Activated CD4-positive, alpha-beta T cell treated with anti-CD3 and anti-CD28 coated beads, Interleukin-2, amount 10 ng/mL, durations not matched to agents 7 days and 5 days (primary cell): ENCODE measurements around the gene PREX1. TPM values are rescaled to one million over a fixed set of nuclear protein-coding genes. Genes with fewer than 3 reads are reported as not detected.

Experiments used
- CTCF ChIA-PET: fragments of 350-600 bp; sonication (Branson Sonifier 250); formaldehyde crosslinking; loops from one replicate; lab custom pipeline; 2021; ENCODE audit warnings: antibody characterized with exemption; lab: Charles Lee
- POLR2A ChIA-PET: fragments of 350-600 bp; sonication (Branson Sonifier 250); formaldehyde crosslinking; loops from one replicate; lab custom pipeline; 2021; ENCODE audit warnings: antibody characterized with exemption; lab: Charles Lee
- DNase-seq: peaks from one replicate; pipeline ENCODE4 v3.0.0-alpha.2; 2020
- H3K27ac Mint-ChIP-seq: one replicate; pipeline ENCODE4 v1.8.0; 2021; ENCODE audit warnings: mild to moderate bottlenecking, moderate library complexity, mixed read lengths
- H3K27me3 Mint-ChIP-seq: one replicate; pipeline ENCODE4 v1.8.0; 2021; ENCODE audit warnings: mixed read lengths
- H3K36me3 Mint-ChIP-seq: one replicate; pipeline ENCODE4 v1.8.0; 2021; ENCODE audit warnings: low read depth, mixed read lengths
- H3K4me1 Mint-ChIP-seq: one replicate; pipeline ENCODE4 v1.8.0; 2021; ENCODE audit warnings: mixed read lengths
- H3K4me3 Mint-ChIP-seq: one replicate; pipeline ENCODE4 v1.8.0; 2021; ENCODE audit warnings: mild to moderate bottlenecking, moderate library complexity, mixed read lengths
- H3K9me3 Mint-ChIP-seq: one replicate; pipeline ENCODE4 v1.8.0; 2021; ENCODE audit warnings: mixed read lengths
- total RNA-seq, 2 experiments: library from RNA; stranded (reverse); gene quantifications; one replicate each; pipeline ENCODE4 v1.2.3, GENCODE V29; 2021

Gene PREX1
- total RNA-seq, 2 experiments from 2014 or later, result 81.0 to 86.1 TPM

DNA sequence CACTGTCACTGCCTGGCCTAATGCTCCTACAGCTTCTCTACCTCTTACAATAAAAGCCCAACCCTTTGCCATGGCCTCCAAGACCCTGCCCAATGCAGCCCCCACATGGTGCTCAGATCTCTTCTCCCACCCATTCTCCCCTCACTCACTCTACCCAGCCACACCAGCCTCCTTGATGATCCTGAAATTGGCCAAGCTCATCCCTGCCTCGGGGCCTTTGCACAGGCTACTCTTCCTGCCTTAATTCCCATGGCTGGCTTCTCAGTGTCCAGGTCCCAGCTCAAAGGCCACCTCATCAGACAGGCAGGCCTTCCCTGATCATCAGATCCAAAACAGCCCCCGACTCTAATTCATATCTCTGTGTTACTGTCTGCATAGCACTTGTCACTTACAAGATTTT is 25.6 kb downstream of the PREX1 start:
- Mint-ChIP-seq H3K4me1 (peaks cover 26% of the 10 kb centered on the region), H3K9me3 (peaks cover 8% of the 10 kb centered on the region), H3K36me3 (peaks cover 31% of the 10 kb centered on the region), H3K27ac (no peak overlapping the region), H3K27me3 (no peaks in the 10 kb centered on the region), H3K4me3 (no peak overlapping the region)
- no peak for DNase-seq
- POLR2A ChIA-PET, result no interaction called here
- CTCF ChIA-PET, result interaction anchor here (0.6 to 1.5 kb wide), 3 partner anchors 12 to 1016 kb away, joined by 3 to 4 read pairs (median 3); no protein-coding TSS in a partner anchor

DNA sequence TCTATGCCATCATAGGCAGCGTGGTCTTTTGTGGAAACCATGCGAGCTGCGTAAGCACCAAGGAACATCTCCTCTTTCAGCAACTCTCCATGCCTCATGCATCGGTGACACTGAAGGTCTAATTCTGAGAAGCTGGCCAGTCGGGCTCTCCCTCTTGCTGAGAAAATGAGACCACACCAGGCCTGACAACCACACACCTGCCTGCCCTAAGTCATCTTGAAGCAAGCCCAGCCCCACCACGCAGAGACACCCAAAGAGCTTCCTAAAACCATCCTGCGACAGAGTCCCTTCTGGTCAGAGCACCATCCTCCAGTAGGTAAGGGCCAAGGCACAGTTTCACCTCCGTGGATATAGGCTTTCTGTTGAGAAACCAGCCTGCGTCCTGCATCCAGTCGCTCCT is 26.6 kb downstream of the PREX1 start:
- H3K27me3 Mint-ChIP-seq, result no peaks in the 10 kb centered on the region
- peaks cover 26% of the 10 kb centered on the region for H3K4me1 Mint-ChIP-seq
- POLR2A ChIA-PET, result no interaction called here
- peaks cover 21% of the 10 kb centered on the region for H3K36me3 Mint-ChIP-seq
- H3K27ac Mint-ChIP-seq, result no peak overlapping the region
- CTCF ChIA-PET, result interaction anchor here (0.5 to 1.5 kb wide), 4 partner anchors 13 to 1470 kb away, joined by 3 to 4 read pairs (median 3); no protein-coding TSS in a partner anchor
- no peak overlapping the region for H3K4me3 Mint-ChIP-seq
- DNase-seq, result no peak
- no peaks in the 10 kb centered on the region for H3K9me3 Mint-ChIP-seq

DNA sequence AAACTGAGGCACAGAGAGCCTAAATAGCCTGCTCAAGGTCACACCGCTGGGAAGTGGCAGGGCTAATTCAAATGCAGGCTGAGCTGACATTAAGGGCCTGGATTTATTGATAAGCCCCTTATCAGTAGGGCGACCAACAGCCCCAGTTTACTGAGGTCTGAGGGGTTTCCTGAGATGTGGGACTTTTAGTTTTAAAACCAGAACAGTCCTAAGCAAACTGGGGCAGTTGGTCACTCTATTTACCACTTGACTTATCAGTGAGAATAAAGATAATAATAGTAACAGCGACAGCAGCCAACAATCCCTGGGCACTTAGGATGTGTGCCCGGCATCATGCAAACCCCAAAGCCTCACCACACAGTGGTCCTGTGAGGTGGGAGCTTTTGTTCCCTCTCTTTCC is 27.6 kb downstream of the PREX1 start:
- no peak overlapping the region for H3K27ac Mint-ChIP-seq
- peaks cover 31% of the 10 kb centered on the region for H3K4me1 Mint-ChIP-seq
- peaks cover 15% of the 10 kb centered on the region for H3K36me3 Mint-ChIP-seq
- no peak for DNase-seq
- ChIA-PET POLR2A (no interaction called here), CTCF (interaction anchor here (0.8 to 1.3 kb wide), 3 partner anchors 13 to 21 kb away, joined by 3 to 5 read pairs (median 3); no protein-coding TSS in a partner anchor)
- H3K9me3 Mint-ChIP-seq, result no peaks in the 10 kb centered on the region
- no peak overlapping the region for H3K4me3 Mint-ChIP-seq
- no peaks in the 10 kb centered on the region for H3K27me3 Mint-ChIP-seq

DNA sequence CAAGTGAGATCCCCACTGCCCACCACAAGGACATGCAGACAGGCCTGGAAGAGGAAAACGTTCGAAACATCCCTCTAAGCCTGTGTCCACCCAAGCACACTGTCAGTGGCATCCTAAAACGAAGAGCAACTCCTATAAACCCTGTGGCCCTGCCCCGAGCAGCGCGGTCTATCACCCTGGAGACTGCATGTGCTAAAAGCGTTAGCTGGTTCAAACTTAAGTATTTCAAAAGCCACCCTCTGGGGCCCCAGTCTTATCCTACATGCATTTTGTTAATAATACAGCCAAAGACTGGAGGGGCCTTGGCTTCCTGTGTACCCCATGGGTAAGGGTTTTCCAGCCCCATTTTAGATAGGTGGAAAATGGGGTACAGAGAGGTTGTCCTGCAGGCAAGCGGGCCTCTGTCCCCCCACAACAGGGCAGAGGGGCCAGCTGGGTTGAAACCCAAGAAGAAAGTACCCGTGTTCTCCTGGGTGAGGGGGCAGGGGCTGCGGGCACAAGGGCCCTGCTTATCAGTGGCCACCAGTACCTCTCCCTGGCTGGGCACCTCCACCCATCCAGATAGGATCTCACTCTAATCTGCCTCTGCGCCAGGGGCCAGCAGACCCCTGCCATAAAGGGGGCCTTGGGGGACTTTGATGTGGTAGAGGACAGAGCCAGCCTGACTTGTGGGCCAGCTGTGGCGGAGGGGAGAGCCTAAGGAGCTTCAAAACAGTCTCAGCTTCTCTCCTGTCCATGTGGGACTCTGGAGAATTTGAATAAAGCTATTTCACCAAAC is 28.3 kb downstream of the PREX1 start:
- no peaks in the 10 kb centered on the region for H3K27me3 Mint-ChIP-seq
- H3K4me3 Mint-ChIP-seq, result no peak overlapping the region
- CTCF ChIA-PET, result interaction anchor here (1.1 kb wide), 1 partner anchor 13 kb away, joined by 3 read pairs; no protein-coding TSS in a partner anchor
- DNase-seq, result no peak
- H3K27ac Mint-ChIP-seq, result no peak overlapping the region
- H3K9me3 Mint-ChIP-seq, result no peaks in the 10 kb centered on the region
- peaks cover 32% of the 10 kb centered on the region for H3K4me1 Mint-ChIP-seq
- H3K36me3 Mint-ChIP-seq, result peaks cover 11% of the 10 kb centered on the region
- POLR2A ChIA-PET, result no interaction called here

DNA sequence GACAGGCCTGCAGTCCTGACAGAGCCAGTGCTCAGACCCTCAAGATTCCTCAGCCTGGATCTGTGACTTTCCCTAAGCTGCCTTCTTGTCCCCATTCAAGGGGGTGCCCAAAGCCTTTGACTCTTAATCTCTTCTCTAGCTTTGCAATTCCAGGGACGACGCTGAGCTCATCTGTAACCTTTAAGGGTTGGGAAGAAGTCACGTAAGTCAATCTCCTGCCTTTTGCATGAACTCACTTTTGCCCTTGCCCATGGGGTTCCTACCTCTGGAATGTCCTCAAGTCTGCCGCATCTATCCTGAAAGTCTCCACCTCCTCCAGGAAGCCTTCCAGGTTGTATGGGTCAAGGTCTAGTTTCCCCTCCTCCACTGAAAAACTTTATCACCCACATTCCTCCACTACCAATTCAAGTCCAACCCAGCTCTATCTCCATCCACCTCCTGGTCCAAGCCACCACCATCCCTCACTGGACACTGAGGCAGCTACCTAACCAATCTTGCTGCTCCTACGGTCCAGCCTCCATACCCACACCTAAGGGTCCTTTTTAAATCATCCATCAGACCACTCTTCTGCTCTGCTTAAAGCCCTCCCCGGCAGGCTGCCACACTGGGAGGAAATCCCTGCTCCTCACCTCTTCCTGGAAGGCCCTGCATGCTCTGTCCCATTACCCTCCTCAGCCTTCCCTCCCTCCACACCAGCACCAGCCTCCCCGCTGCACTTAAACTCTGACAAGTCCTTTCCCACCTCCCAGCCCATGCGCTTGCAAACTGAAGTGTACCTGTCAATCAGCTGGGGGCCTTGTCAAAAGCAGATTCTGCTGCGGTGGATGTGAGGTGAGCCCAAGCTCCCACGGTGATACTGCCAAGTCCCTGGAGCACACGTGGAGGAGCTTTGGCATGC is 29.7 kb downstream of the PREX1 start:
- Mint-ChIP-seq H3K36me3 (peaks cover 3% of the 10 kb centered on the region), H3K4me3 (no peak overlapping the region), H3K4me1 (peaks cover 36% of the 10 kb centered on the region), H3K27me3 (no peaks in the 10 kb centered on the region), H3K27ac (no peak overlapping the region), H3K9me3 (no peaks in the 10 kb centered on the region)
- POLR2A ChIA-PET, result no interaction called here
- CTCF ChIA-PET, result interaction anchor here (1.1 to 1.3 kb wide), 3 partner anchors 8 to 31 kb away, joined by 3 to 5 read pairs (median 4); no protein-coding TSS in a partner anchor
- DNase-seq, result no peak

DNA sequence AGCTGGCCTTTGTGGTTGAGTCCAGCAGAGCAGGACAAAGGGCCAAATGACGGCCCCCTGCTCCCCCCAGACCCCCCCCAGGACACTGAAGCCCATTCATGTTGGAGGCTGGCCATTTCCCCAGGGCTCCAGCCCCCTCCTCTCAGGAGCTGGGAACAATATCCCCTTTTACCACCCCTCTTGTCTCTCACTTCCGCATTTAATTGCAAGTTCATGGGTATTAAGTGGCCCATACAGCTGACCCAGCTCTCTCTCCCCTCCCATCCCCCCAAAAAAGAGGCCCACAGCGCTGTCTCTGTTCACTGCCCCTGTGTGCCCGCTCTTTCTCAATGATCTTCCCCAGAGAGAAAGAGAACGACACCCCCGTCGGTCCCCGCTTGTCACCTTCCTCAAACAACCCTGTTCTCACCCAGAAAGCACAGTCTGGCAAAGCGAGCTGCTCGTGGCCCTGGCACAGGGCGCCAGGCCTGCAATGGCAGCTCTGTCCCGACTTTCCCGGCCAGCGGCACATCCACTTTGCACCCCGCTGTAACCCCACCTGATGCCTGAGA is 30.4 kb downstream of the PREX1 start:
- H3K27ac Mint-ChIP-seq, result no peak overlapping the region
- peaks cover 31% of the 10 kb centered on the region for H3K4me1 Mint-ChIP-seq
- ChIA-PET POLR2A (no interaction called here), CTCF (interaction anchor here (1.1 to 1.3 kb wide), 3 partner anchors 9 to 30 kb away, joined by 3 to 5 read pairs (median 4); no protein-coding TSS in a partner anchor)
- H3K9me3 Mint-ChIP-seq, result no peaks in the 10 kb centered on the region
- no peaks in the 10 kb centered on the region for H3K36me3 Mint-ChIP-seq
- H3K4me3 Mint-ChIP-seq, result no peak overlapping the region
- DNase-seq, result no peak
- H3K27me3 Mint-ChIP-seq, result no peaks in the 10 kb centered on the region

DNA sequence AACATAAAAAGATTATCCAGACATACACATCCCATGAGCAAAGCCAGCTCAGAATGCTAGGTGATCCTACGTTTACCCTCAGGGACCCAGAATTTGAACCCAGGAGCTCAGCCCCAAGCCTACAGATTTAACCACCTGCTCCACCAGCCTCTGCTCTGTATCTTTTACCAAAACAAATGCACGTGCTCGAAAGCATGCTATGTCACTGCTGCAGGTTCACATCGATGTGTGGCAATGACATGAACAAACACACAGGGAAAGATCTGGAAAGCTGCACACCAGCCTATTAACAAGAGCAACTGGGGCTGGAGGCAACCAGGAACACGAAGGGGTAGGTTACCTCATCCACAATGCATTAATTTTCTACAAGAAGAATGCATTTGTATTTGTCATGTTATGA is 32.1 kb downstream of the PREX1 start:
- DNase-seq, result no peak
- Mint-ChIP-seq H3K9me3 (no peaks in the 10 kb centered on the region), H3K4me1 (peaks cover 29% of the 10 kb centered on the region), H3K4me3 (no peak overlapping the region), H3K27me3 (no peaks in the 10 kb centered on the region), H3K36me3 (no peaks in the 10 kb centered on the region), H3K27ac (no peak overlapping the region)
- POLR2A ChIA-PET, result no interaction called here
- CTCF ChIA-PET, result no interaction called here

DNA sequence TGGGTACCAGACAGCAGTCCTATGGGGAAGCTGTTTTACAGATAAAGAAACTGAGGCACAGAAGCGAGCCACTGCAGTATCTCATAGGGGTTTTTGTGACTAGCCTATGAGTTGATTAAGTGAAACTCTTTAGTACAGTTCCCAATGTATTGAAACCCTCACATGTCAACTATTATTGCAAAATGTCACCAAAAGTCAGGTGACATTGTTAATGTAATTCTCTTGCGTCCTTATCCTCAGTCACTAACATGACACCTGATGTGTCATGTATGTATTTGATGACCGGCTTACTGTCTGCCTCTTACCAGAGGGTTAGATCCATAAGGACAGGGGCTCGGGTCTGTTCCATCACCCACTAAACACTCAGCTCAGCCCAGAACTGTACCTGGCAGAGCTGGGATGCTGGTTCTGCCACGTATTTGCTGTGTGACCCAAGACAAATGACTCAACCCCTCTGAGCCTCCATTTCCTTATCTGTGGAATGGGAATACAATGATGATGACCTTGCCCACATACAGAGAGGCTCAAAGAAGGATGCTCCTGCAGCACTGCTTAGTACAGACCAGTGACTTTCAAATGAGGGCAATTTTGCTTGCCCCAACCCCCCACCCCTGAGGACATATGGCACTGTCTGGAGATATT is 32.9 kb downstream of the PREX1 start:
- H3K4me1 Mint-ChIP-seq, result peaks cover 37% of the 10 kb centered on the region
- peaks cover 3% of the 10 kb centered on the region for H3K36me3 Mint-ChIP-seq
- DNase-seq, result no peak
- ChIA-PET CTCF (interaction anchor here (0.6 kb wide), 1 partner anchor 1478 kb away, joined by 3 read pairs; no protein-coding TSS in a partner anchor), POLR2A (no interaction called here)
- no peak overlapping the region for H3K4me3 Mint-ChIP-seq
- no peak overlapping the region for H3K27ac Mint-ChIP-seq
- no peaks in the 10 kb centered on the region for H3K9me3 Mint-ChIP-seq
- H3K27me3 Mint-ChIP-seq, result no peaks in the 10 kb centered on the region

DNA sequence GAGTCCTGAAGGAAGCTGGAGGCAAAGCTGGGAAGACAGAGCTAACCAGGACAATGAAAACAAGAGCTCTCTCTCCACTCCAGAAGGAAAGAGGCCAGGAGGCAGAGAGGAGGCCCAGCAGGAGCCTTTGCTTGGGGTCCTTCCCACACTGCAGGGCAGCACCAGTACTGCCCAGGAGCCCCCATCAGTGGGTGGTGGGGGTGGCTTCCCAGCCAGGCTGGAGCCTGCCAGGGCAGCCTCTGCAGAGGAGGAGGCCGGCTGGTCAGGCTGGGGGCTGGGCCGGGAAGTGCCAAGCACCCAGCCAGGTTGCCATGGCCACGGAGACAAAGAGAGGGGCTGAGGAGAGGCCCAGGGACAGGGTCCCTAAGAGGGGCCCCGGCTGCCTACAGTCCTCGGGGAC is 33.4 kb downstream of the PREX1 start:
- ChIA-PET POLR2A (no interaction called here), CTCF (interaction anchor here (0.6 kb wide), 1 partner anchor 1478 kb away, joined by 3 read pairs; no protein-coding TSS in a partner anchor)
- no peaks in the 10 kb centered on the region for H3K9me3 Mint-ChIP-seq
- H3K27ac Mint-ChIP-seq, result no peak overlapping the region
- peaks cover 43% of the 10 kb centered on the region for H3K4me1 Mint-ChIP-seq
- no peak overlapping the region for H3K4me3 Mint-ChIP-seq
- no peaks in the 10 kb centered on the region for H3K27me3 Mint-ChIP-seq
- DNase-seq, result no peak
- peaks cover 8% of the 10 kb centered on the region for H3K36me3 Mint-ChIP-seq

DNA sequence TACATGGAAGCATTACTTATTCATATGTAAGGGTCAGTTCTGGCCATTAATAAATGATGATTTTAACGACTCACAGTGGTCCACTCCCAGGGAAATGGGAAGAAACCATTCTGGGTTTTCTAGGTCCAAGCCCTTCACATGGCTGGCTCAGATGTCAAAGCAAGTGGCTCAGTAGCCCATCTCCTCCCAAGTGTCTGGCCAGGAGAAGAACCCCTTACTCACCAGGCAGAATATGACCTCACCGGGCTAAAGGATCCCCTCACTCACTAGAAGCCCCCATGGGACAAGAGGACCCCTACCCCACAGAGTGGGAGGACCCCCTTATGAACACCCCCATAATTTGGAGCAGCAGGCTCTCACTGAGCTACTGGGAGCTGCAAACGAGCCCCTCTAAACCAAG is 34.0 kb downstream of the PREX1 start:
- no peak for DNase-seq
- CTCF ChIA-PET, result no interaction called here
- POLR2A ChIA-PET, result no interaction called here
- no peaks in the 10 kb centered on the region for H3K9me3 Mint-ChIP-seq
- H3K27ac Mint-ChIP-seq, result no peak overlapping the region
- H3K4me3 Mint-ChIP-seq, result no peak overlapping the region
- H3K36me3 Mint-ChIP-seq, result peaks cover 9% of the 10 kb centered on the region
- no peaks in the 10 kb centered on the region for H3K27me3 Mint-ChIP-seq
- H3K4me1 Mint-ChIP-seq, result peaks cover 49% of the 10 kb centered on the region

DNA sequence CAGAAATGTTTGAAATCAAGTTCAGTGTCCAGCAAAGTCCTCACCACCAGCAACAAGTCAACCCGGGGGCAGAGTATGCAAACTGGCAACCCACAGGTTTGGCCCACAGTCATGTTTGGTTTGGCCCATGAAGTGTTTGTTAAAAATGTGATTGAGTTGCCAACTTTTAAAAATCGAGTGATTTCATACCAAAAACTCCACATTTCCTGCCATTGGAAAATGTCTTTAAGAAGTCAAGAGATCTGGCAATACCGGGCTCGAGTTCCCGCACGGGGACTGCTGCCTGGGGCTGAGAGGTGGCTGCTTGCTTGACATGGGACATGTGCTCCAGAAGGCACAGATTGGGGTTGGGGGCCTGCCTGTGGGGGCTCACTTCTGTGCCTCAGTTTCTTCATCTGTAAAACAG is 36.1 kb downstream of the PREX1 start:
- ChIA-PET POLR2A (no interaction called here), CTCF (interaction anchor here (1.7 kb wide), 1 partner anchor 8 kb away, joined by 5 read pairs; no protein-coding TSS in a partner anchor)
- no peak for DNase-seq
- Mint-ChIP-seq H3K4me1 (peaks cover 62% of the 10 kb centered on the region), H3K9me3 (no peaks in the 10 kb centered on the region), H3K4me3 (no peak overlapping the region), H3K27ac (no peak overlapping the region), H3K27me3 (no peaks in the 10 kb centered on the region), H3K36me3 (peaks cover 24% of the 10 kb centered on the region)

DNA sequence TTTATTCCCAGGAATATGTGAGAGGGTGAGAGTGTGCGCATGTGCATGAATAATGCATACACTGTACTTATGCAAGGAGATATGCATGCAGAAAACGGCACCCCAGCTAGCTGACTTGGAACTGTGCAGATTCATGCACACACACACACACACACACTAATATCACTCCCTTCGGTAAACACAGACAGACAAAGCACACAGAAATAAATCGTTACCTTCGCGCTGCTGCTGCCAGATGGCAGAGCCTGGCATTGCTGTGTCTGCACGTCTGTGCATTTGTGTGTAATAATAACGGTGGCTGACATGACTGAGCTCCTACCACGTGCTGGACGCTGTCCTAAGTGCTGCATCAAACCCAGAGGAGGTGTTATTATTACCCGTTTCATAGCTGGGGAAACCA is 36.8 kb downstream of the PREX1 start:
- Mint-ChIP-seq H3K4me3 (no peak overlapping the region), H3K27me3 (no peaks in the 10 kb centered on the region), H3K9me3 (no peaks in the 10 kb centered on the region), H3K27ac (no peak overlapping the region), H3K36me3 (peaks cover 26% of the 10 kb centered on the region), H3K4me1 (peaks cover 64% of the 10 kb centered on the region)
- ChIA-PET CTCF (interaction anchor here (0.5 to 3.1 kb wide), 2 partner anchors 14 to 43 kb away, joined by 3 to 9 read pairs; no protein-coding TSS in a partner anchor), POLR2A (no interaction called here)
- DNase-seq, result no peak
